HG03378 (cell line): ENCODE measurements around the gene TPBGL.
"Not testable (repeated sequence)": the region's sequence is repeated elsewhere in the genome, so short reads cannot be mapped to it uniquely, and the experiment has no call there.

Source experiments
- ATAC-seq: cut with Tn5 transposase; IDR thresholded peaks from one replicate; pipeline ENCODE4 v1.9.1; 2021; ENCODE audit warnings: mild to moderate bottlenecking, moderate library complexity; ENCODE audit not compliant: unreplicated experiment

TPBGL gene

DNA sequence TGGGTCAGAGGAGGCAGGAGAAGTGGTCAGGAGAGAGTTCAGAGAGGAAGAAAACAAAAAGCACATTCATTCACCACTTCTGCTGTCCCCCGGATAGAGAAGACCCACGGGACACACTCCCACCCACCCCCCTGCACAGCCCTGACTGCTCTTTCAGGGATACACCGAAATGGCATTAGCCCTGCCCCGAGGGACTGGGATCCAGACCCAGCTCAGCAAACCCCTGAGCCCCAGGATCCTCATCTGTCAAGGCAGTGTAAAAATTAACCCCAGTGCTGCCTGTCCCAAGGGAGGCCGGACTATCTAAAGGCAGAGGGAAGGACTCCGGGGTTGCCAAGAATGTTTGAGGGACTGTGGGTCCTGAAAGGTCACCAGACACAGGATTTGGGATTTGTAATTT, 31.2 kb downstream of the TPBGL start:
- no peak for ATAC-seq

DNA sequence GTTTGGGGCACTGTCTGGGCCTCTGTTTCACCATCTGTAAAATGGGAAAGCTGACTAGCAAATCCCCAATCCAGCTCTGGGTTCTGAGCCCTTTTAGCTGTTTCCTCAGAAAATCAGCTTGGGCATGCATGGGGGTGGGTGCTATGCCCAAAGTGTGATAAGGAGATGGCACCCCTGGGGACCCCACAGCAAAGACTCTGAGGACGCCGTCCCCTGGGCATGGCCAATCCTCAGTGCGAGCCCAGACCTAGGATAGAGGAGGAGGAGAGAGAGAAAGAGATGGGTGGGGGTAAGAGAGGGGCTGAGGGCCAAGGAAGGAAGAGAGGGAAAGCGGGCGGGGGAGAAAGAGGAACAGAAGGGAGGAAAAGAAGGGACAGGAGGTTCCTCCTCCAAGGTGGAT, 31.8 kb downstream of the TPBGL start:
- no peak for ATAC-seq

DNA sequence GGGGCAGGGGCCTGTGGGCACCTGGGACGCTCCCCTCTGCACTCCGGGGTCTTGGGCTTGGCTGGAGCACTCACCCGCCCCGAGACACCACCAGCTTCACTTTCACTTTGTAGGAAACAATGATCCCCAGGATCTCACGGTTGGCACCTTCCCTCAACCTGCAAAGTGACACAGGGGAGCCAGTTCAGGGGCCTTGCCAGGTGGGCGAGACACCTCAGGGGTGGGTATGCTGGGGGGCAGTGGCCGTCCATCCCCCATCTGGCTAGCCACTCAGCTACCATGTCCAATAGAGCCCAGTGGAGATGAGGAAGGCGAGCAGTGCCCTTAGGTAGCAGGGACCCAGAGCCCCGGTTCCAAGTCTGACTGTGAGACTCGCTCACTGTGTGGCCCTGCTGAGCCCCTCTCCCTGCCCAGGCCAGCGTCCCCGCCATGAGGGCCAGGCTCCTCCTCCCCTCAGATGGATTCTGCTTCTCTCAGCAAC, 32.3 kb downstream of the TPBGL start:
- no peak for ATAC-seq

DNA sequence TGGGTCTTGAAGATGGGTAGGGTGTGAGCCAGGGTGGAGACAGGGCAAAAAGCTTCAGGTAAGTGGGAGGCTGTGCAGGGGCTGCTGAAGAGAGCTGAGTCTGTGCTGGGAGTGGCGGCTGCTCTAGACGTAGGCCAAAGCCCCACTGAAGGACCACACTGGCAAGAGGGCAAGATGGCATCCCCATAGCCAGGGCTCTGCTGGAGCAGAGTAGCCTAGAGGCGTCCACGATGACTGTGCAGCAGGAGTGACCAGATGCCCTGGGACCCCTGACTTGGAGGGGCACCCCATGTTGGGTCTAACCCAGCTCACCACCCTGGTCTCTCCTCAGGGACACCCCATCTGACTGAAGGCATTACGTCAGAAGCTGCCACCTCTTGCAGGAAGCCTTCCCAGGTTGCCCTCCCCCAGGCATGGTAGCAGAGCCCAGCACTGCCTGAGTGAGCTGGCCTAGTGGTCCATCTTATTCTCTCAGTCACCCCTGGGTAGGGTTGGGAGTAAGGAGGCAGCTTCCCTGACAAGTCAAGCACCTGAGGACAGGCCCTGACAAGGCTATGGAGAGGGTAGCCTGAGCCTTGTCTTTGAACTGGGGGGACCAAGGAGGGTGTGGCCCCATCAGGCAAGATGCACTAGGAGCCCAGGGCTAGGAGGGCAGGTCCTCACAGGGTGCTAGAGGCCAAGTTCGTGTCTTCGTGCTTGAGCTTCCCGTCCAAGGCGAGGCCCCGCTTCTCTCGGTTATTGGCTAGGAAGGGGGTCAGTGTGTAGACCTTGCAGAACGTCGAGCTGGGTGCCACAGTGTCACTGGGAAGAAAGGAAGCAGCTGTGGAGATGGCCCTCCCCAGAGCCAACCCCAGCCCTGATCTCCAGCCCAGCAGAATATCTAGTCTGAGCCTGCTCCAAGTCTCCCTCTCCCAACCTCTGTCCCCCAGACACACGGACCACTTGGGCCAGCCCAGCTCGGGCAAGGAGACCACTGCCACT, 33.1 kb downstream of the TPBGL start:
- no peak for ATAC-seq

DNA sequence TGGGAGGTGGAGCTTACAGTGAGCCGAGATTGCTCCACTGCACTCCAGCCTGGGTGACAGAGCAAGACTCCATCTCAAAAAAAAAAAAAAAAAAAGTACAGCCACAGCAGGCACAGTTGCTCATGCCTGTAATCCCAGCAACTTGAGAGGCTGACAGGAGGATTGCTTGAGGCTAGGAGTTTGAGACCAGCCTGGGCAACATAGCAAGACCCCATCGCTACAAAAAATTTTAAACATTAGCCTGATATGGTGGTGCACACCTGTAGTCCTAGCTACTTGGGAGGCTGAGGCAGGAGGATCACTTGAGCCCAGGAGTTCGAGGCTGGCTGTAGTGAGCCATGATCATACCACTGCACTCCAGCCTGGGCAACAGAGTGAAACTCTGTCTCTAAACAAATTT, 34.1 kb downstream of the TPBGL start:
- ATAC-seq: not testable (repeated sequence)

DNA sequence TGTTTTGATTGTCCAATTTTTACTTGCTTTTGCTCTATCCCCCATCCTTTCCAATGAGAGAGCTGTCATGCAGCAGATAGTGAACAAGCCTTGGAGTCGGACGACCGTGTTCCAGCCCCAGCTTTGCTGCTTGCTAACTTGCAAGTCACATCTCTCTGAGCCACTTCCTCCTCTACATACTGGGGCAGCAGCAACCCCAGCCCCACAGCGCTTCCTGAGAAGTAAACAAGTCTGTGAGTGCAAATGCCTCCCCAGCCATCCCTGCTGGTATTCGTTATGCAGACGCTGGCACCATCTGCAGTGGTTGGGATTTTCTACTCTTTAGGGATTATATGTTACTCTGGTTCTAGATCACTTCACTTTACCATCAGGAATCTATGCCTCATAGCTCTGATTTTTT, 35.0 kb downstream of the TPBGL start:
- no peak for ATAC-seq

DNA sequence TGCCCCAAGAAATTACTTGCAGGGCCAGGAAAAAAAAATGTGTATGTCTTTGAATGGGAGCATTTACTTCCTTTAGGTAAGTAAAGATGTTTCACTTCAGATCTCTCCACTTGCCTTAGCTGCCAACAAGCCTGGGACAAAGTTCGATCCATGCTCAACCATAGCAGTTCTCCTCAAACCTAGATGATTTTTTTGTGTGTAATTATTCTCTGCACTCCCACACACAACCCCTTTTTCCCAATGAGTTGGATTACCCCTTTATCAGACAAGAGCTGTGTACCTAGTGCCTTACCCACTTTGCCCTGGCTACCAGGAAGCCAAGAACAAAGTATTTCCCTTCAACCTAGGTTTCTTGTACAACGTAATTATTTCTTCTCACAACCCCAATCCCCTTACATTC, 35.6 kb downstream of the TPBGL start:
- ATAC-seq: no peak

DNA sequence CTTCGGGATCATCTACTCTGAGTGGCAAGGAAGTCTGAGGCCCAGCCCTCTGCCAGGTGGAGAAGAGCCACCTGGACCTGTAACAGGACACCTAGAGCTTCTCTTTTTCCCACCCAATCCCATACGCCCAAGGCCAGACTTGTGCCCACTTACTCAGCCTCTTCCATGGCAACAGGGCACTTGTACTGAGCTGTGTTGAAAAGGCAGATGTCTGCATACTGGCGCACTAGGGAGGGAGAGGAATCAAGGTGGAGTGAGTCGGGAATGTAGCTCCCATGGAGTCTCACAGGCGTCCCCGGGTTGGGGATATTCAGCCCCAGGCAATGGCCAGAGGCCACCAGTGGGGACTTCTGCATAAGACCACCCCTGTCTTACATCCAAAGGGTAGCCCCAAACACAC, 36.1 kb downstream of the TPBGL start:
- no peak for ATAC-seq

DNA sequence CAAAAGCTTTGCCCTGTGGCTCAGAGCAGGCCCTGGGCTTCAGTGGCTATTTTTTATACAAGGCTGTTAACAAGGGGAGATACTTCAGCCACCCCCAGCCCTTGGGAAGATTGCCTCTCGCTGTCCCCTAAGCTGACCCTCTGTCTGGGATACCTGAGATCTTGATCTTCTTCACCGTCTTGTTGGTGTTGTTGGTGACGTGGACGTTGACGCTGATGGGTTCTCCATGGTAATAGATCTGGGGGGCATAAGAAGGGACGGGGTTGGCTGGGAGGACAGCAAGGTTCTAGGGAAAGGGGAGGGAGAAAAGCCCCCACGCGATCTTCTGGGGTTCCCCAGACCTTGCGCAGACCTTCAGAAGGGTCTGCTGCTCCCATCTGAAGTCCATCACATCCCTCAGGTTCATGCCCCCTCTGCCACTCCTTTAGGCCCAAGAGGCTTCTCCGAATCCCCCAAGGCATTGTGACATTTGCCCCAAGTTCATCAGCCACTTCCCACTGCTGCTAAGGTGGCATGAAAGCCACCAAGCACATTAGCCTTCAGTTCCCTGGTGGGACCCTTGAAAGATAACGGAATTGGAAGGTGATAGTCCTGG, 36.7 kb downstream of the TPBGL start:
- no peak for ATAC-seq

DNA sequence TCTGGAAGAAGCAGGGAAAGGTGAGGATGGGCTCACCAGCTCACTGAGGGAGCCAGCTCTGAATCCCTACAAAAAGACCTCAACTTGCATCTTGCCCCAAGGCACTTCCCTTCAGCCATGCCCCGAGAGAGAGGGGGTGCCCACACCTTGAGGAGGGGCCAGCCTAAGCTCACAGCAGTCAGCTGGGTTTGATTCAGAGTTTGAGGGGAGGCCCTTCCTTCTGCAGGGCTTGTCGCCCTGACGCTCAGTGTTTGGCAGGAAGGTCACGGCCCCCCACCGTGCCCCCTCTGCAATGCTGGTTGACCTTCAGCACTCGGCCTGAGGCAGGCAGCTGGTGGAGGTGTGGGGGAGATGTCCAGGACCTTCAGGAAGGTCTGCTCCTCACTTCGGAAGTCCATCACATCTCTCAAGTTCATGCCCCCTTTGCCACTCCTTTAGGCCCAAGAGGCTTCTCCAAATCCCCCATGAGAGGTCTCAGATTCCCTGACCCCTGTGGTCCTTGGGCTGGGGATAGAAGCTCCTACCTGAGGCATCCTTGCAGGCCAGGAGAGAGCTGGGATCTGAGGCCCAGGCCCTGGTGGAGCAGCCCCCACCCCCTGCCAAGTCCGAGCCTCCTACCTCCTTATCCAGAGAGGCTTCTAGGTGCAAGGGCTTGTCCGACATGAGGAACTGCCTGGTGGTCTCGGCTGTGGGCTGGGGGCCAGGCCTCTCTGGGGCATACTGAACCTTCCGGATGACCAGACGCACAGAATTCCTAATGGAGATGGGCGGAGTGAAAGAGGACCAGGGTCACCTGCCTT, 37.6 kb downstream of the TPBGL start:
- no peak for ATAC-seq

DNA sequence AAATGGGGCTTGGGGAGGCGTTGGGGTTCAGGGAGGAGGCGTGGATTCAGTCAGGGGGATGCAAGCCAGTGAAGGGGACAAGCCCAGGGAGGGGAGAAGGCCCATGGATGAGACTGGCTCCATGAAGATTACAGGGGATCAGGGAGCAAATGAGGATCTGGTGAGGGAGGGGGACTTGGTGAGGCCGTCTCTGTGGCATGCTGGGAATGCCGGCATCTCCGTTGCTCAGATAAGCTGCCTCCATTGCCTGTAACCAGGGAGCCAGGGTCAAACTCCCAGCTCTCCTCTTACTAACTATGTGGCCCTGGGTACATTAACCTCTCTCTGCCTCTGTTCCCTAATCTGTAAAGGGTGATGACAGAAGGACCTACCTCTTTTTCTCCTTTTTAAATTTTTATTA, 38.7 kb downstream of the TPBGL start:
- ATAC-seq: no peak

DNA sequence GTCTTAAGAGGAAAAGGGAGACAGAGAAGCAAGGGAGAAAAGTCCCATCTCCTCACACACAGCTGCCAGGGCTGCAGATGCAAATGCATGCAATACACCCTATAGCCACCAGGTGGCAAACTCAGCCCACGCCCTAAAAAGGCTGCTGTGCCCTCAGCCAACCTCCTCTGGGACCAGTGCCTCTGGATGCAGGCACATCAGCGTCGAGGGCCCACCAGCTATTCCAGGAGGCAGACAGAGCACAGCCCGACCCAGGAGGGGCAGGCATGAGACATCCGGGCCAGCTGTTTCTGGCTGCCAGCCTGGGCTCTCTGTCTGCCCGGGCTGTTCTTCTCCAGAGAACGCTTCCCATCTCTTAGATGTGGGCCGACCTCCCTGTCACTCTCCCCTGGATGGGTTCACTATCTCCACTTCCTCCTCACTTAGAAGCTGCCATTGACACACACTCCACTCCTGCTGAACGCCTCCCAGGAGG, 39.7 kb downstream of the TPBGL start:
- peak; percentile 56 for ATAC-seq

DNA sequence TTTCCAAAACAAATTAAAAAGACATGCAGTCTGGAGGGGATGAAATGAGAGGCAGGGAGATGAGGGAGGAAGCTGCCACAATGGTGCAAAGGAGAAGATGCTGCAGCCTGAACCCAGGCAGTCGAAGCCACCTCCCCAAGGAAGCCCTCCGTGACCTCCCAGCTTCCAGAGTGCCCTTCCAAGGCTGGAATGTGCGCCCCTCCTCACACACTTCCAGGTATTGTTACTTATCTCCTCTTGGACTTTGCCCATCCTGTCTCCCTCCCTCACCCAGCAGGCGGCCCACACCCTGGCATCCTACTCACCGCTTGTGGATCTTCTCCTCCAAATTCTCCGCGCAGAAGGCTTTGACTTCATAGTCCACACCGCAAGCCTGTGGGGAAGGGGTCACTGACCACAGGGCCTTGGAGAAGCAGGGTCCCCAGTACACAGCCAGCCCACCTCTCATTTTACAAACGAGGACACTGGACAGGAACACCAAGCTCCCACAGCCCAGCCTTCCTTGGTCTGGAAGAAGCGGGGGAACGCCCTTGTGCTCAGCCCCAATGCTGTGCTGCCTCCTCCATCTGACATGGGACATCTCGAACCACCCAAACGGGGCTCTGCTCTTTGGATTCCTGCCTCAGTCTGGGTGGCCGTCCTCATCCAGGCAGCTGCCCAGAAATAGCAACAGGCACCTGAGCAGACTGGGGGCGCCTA, 40.3 kb downstream of the TPBGL start:
- ATAC-seq: no peak

DNA sequence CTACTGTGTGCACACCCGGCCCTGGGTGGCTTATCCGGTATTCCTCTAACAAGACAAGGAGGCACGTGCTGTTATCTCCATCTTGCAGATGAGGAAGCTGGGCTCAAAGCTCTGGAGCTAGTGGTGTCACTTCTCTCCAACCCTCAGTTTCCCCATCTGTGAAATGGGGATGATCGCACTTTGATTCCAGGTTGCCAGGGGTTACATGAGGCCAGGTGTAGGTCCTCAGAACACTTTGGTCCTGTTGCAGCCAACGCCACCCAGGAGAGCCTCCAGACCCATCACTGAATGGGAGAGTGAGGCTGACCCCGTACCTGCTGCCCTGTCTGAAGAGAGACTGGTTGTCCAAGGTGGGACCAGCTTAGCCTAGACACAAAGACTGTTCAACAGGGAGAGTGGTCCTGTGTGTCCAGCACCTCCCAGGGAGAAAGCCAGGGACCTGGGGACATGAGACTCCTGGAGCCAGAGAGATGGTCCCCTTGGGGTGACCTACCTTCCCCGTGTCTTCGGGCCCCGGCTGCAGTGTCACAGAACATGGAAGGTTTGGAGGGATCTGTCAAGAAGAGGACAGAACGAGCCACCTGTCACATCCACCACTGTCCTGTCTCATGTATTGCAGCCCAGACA, 41.0 kb downstream of the TPBGL start:
- ATAC-seq: no peak

DNA sequence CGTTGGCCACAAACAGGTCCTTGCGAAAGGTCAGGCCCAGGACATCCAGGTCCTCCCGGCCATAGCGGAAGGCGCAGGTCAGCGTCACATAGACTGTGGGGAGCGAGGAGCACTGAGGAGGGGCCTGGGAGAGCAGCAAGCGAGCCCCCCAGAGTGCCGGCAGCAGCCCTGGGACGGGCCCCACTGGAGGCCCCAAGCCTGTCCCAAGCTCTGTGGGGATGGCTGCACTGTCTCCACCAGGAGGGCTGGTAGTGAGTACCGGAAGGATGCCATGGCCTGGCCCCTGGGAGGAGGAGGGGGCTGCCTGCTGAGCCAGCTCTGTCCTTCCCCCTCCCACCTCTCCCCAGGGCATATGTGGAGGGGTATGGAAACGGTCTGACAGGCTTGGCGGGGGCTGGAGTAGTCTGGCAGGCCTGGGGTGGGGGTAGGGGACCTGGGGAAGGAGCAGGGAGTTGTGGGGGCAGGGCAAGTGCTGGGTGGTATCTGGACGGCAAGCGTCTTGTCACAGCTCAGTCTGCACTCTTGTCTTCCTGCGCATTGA, 42.9 kb downstream of the TPBGL start:
- no peak for ATAC-seq

DNA sequence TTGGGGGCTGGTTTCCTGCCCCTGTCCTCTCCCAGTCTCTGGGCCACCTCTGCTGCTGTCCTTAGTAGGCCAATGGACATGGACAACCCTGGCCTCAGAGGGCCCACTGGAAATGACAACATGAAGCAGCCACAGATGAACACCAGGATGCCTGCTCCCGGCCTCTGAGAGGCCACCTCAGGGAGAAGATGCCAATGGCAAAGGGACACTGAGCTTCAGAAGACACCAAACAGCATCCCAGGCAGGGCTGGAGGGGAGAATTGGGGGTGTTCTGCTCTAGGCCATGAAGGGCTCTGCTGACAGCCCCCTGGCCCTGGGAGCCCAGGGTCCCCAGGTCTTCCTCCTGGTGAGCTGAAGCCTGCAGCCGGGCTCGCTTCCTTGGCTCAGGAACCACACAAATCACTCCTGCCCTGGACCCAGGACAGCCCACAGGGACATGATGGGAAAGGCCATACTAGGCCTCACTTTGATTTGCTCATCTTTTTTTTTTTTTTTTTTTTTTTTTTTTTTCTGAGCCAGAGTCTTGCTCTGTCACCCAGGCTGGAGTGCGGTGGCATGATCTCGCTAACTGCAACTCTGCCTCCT, 45.3 kb downstream of the TPBGL start:
- ATAC-seq: no peak

DNA sequence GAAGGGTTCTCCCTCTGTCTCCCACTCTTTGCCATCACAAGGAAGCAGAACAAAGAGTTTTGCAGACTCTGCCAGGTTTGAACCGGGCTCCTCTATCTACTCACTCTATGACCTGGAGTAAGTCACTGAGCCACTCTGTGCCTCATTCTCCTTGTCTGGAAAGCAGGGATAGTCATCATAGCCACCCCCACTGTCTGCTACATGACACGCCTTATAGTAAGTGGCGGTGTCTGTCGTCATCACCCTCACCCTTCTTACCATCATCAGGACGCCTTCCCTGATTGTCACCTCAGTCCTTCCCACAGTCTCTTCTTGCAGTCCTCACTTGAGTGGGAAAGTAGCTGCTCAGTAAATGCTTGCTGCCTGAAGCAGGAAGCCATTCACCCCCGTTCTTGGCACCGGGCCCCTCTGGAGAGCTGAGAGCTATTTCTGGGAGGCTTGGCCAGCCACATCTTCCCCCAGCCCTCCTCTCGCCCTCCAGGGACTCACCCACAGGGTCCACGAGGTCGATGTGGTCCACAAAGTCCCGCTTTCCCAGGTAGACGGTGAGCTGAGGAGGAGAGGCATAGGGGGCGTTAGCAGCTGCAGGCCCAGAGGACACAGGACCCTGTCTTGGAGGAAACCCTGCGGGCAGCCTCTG, 46.4 kb downstream of the TPBGL start:
- no peak for ATAC-seq

DNA sequence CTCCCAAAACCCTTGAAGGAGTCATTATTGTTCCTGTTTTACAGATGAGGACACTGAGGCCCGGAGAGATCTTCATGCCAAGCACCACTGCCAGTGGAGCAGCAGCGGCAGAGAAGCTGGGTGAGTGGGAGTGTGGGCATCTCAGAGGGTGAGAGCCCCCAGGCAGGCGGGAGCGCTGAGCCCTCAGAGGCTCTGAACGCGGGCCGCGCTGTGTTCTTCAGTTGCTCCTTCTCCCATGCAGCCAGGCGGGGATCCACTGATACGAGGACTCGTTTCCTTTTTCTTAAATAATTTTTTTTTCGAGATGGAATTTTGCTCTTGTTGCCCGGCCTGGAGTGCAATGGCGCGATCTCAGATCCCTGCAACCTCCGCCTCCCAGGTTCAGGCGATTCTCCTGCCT, 47.0 kb downstream of the TPBGL start:
- ATAC-seq: no peak

DNA sequence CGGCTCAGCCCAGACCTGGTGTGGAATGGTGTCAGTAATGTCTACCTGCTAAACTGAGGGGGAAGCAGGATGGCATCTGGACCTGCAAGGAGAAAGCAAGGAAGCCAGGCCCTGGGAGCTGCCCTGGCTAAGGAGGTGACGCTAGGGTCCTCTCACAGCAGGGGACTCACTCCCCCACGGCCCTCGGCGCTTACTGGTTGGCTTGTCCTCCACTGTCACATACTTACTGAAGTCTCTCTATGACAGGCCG, 48.9 kb downstream of the TPBGL start:
- ATAC-seq: no peak
